K562 treated with DMSO at 1 percent for 48 hours (cell line): Measurements from ENCODE around the gene MROH8. TPM values are rescaled to one million over a fixed set of nuclear protein-coding genes. Genes with fewer than 3 reads are reported as not detected.

ENCODE experiments used
- total RNA-seq: library from RNA; unstranded; fragments of 300-600 nt; gene quantifications from 2 replicates; pipeline ENCODE4 v1.2.3, GENCODE V29; 2022; ENCODE audit warnings: low replicate concordance; ENCODE audit errors: extremely low read depth

Gene MROH8
- not detected in 2 replicates for total RNA-seq

DNA sequence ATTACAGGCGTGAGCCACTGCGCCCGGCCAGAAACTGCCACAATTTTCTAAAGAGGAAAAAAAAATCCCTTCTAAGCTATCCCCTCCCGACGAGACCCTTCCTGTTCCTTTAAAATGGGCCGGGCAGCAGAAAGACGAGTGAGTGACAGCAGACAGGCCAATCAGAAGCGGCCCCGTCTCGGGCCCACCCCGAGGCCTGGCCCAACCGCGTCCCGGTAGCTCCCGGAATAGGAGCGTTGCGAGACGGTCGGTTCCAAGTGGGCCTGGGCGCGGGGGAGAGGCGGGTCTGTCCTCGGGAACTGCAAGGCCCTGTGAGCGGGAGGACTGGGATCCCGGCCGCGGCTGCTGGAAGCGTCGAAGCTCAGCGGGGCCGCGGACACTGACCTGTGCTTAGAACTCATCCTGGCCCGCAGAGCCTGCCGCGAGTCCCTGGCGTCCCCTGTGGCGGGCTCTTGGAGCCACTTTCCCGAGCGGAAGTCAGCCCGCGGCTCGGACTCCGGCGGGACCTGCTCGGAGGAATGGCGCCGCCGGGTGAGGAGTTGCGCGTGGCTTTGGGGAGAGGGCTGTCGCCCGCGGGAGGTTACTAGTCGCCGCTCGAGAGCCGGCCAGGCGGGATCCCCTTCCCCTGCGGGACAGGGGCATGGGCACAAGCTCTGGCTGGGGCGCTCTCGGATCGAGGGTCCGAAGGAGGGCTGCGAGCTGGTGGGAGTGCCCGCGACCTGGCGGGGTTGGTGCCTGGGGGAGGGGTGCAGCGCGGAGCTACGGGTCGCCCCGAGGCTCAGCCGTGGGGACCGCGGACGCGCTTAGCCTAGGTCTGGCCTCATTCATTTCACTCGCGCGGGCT, at the start of gene MROH8, which contains the start of gene RPN2:
Gene MROH8 (minus strand): TSS at position 710 of the 844 bp plus-strand sequence.
Gene RPN2 (plus strand): TSS at position 492 of the 844 bp plus-strand sequence. CDS start 27 bp downstream, at position 519.

DNA sequence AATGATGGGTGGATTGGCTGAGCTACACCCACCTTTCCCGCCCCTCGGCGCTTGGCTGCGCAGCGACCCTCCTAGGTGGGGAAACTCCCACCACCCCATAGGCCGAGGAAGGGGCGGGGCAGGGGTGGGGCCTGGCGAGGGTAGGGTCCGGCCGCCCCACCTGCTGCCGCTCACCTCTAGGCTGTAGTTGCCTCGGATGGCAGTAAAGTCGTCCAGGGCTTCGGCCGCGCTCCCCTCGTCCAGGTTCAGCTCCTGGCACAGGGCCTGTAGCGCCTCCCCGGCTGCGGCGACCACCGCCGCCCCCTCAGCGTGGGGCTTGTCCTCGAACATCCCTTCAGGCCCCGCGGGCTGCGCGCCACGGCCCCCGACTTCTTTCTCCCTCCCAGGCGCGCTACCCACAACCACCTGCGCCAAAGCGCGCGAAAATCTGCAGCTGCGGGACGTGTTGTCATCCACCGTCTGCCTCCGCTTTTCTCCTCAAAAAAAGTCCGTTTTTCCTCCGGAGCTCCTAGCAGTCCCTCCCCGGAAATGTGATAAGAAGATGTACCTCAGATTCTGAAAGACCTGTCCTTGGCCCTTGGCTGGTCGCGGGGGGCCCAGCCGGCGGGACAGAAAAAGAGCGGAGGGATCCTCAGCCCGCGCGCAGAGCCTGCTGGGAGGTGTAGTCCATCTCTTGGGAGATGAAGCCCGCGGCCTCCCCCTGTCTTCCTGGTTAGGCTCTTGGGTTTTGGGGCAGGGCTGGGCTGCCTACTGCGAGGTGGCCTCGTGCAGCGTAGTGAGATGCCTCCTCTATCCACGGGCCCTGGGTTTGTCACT, 83.5 kb downstream of the MROH8 start, which contains the start of gene RBL1:
Gene RBL1 (minus strand): TSS at position 399 of the 816 bp plus-strand sequence. CDS start 69 bp downstream, at position 330.

Other genes starting within 250 kb of the MROH8 start
- gene SAMHD1, start 227.8 kb downstream of the MROH8 start, total RNA-seq: not detected in 2 replicates
- not detected in 2 replicates for gene RBL1, start 83.6 kb downstream of the MROH8 start, total RNA-seq
- gene RPN2, start 218 bp downstream of the MROH8 start, total RNA-seq: not detected in 2 replicates
- gene GHRH, start 82.3 kb upstream of the MROH8 start, total RNA-seq: not detected in 2 replicates
- gene MANBAL, start 110.1 kb upstream of the MROH8 start, total RNA-seq: not detected in 2 replicates
- gene SRC, start 166.6 kb upstream of the MROH8 start, total RNA-seq: not detected in 2 replicates